Activated CD4-positive, CD25-positive, alpha-beta regulatory T cell treated with anti-CD3 and anti-CD28 coated beads, Interleukin-2, amount 50 U/mL, for 16 hours (primary cell): Measurements from ENCODE around the gene HAAO.

Source experiments
- DNase-seq: peaks from one replicate; pipeline ENCODE4 v3.0.0-alpha.2; 2020; ENCODE audit warnings: low read depth, low spot score

HAAO gene

GRCh38 chr2:42768706-42769256 lies 23.6 kb downstream of the HAAO start:
- DNase-seq: no peak

- DNase-seq: no peak
These were observed 24.3 kb downstream of the HAAO start for GRCh38 chr2:42767899-42768705.

GRCh38 chr2:42767080-42767898 lies 25.1 kb downstream of the HAAO start:
- no peak for DNase-seq

DNA sequence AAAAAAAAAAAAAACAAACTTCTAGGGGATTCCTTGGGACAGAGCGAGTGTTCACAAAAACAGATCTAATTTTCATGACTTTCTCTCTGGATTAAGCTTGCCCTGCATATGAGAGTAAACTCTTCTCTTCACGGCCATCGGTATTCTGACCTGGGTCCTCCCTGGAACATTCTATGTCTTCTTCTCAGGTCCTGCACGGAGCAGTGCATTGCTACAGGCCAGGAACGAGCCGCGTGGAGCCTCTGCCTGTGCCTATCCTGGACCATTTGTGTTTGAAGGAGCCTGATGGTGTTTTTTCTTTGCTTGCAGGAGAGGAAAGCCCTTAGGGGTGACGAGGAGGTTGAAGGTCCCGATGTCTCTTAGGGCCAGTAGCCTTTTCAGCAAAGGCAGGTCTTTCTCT lies 26.7 kb downstream of the HAAO start:
- no peak for DNase-seq

DNA sequence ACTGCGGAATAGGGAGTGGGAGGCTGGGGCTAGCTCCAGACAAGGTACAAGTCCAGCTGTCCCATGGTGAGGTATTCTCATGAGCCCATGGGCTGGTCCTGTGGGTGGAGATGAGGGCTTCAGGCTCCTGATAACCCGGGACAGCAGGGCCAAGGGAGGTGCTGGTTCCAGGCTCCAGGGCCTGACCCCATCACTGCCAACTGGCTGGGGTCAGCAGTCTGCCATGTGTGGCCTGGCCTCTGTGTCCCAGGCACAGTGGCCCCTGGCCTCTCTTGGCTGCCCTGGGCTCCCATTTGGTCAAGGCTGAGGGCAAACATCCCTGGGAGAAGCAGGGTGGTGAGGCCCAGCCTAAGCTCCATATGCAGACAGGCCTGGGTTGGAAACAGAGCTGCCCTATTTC lies 27.5 kb downstream of the HAAO start:
- no peak for DNase-seq

DNA sequence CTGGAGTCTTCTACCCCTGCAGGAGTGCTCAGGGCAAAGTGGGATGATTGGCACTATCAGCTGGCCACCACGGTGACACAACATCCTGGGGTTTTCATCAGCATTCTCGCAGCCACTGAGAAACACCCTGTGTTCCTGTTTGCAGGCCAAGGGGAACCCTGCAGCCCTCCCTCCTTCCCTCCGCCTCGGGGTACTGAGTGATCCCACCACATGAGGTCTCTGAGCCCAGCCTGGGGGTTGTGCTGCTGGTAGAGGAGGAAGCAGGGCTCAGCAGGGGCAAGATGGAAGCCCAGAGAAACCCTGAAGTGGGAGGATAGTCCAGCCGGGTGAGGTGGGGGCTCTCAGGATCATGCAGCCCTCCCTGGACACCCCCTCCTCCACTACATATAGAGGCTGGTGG lies 28.3 kb downstream of the HAAO start, which contains the start of gene OXER1:
OXER1 (minus strand) TSS at position 40 of the 400 bp plus-strand sequence. CDS start 73 bp downstream, outside the sequence.
- DNase-seq: no peak

GRCh38 chr2:42762823-42763804 lies 29.3 kb downstream of the HAAO start:
- no peak for DNase-seq

GRCh38 chr2:42762155-42762554 lies 30.2 kb downstream of the HAAO start:
- DNase-seq: no peak

DNA sequence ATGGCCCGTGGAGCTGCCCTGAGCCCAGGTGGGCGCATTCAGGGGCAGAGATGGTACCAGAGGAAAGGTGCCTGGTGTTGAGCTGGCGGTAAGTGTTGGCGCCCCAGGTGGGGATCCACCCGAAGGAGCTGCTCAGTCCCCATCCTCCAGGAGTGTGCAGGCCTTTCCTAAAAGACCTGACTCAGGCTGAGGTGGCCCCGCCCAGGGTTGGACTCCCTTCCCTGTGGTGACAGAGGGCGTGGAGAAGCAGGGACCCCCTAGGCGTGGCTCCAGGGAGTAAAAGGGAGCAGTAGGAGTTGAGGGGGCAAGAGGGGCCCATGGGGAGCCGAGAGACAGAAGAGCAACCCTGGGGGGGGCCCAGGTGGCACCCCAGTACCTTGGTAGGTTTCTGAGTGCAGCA lies 30.8 kb downstream of the HAAO start:
- no peak for DNase-seq

DNA sequence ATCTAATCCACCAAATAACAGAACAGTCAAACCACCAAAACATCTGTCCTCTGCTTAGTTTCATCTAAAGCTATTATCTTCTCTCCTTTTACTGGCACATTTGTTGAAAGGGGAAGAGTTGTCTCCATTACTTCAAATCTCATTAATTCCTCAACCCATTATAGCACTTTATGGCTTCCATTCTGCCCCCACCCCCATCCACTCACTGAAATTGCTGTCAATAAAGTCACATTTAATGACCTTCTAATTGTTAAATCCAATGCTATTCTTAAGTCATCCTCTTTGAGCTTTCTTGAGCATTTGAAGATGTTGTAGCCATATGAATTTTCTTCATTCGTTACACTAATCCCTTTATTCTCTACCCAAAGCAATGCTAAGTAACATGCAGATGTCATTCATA lies 33.6 kb downstream of the HAAO start:
- DNase-seq: no peak

GRCh38 chr2:42757981-42758740 lies 34.2 kb downstream of the HAAO start:
- no peak for DNase-seq

GRCh38 chr2:42756966-42757513 lies 35.3 kb downstream of the HAAO start:
- no peak for DNase-seq

DNA sequence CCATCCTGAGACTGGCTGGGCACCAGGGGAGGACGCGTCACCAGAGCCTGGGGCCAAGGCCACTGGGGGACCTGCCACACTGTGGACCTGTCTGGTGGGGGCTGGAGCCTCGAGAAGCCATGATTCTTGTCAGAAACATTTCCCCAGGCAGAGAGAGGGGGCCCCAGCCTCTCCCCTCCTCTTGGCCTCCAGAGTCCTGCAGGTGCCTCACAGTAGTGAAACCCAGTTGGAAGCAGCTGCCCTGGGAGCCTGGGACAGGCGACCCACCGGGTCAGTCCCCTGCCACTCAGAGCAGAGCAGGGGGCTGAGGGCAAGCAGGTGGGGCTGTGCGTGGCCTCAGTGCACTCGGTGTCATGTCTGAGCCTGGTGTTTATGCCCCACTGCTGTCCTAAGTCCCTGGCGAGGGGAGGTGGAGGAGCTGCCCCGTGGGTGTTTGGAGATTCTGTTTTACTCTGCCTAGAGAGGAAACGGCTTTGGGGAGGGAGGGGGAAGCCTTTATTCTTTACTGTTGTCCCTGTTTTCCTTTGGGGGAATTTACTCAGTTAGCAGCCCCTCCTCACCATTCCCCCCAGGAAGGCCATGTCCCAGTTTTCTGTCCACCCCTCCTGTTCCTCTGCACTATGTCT lies 36.1 kb downstream of the HAAO start:
- DNase-seq: no peak

DNA sequence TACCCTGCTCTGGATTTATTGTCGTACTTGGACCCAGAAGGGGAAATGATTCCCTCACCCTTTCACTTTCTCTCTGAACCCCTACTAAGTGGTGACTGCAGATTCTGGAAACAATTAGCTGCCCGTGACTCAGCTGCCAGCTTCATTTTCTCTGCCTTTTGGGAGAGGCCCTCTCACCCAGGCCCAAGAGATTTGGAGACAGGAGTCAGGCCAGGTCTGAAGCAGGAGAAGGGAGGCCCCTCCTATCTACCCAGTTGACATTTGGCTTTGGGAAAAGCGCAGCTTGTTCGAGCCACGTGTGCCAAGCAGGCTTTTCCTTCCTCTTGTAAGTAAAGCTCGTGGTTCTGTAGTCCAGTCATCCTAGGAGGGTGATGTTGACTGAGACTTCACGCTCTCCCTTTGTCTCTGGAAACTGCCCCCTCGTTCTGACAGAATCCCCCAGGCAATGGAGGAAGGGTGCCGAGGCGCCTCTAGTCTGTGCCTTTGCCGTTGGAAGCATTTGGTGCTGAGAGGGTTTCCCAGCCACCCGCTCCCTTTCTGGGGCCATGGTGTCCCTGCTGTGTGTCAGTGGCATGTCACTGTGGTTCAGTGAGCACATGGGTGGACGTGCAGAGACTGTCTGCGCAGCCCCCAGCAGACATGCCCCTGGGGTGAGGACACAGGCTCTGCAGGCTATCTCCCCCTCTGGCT lies 37.0 kb downstream of the HAAO start:
- DNase-seq: no peak

DNA sequence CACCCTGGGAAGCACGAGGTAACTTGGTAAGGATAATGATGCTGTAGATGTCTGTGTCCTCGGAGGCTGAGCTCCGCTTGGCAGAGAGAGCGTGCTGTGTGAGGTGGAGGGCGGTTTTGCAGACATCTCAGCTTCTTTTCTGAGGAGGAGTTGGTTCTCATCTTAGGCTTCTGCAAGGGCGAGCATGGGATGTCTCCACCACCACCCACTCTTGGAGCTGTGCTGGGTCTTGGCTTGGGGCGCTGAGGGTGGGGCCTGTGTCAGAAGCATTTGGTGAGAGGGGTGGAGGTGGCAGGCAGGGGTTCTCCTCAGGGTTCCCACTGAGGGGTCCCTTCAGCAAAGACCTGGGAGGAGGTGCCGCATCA lies 37.6 kb downstream of the HAAO start:
- DNase-seq: no peak

GRCh38 chr2:42754021-42754775 lies 38.2 kb downstream of the HAAO start:
- DNase-seq: no peak

- DNase-seq: no peak
These were observed 39.3 kb downstream of the HAAO start for GRCh38 chr2:42752816-42753813.
